OCI-LY1 (cell line): ENCODE data around the gene PDE3A.
"Not testable (repeated sequence)": the region's sequence is repeated elsewhere in the genome, so short reads cannot be mapped to it uniquely, and the experiment has no call there.

ENCODE experiments used
- H2AFZ ChIP-seq: fragments of 200-600 bp; sonication (generic), shearing (Covaris generic); 2 replicates; pipeline ENCODE4 v1.6.0; 2014; ENCODE audit warnings: antibody characterized with exemption, mild to moderate bottlenecking, low read length
- H3F3A ChIP-seq: fragments of 200-600 bp; sonication (generic), shearing (Covaris generic); 2 replicates; pipeline ENCODE4 v1.6.0; 2014; ENCODE audit warnings: mild to moderate bottlenecking, antibody characterized with exemption, low read length, moderate library complexity; ENCODE audit not compliant: insufficient read depth
- H3K27ac ChIP-seq: fragments of 200-600 bp; sonication (generic); 2 replicates; pipeline ENCODE4 v1.5.1; 2014; ENCODE audit warnings: low read length, mixed run types, mild to moderate bottlenecking, low read depth; ENCODE audit not compliant: poor library complexity, severe bottlenecking
- H3K27me3 ChIP-seq: fragments of 200-600 bp; sonication (generic); 2 replicates; pipeline ENCODE4 v1.6.0; 2014; ENCODE audit warnings: antibody characterized with exemption, mild to moderate bottlenecking, low read length, moderate library complexity; ENCODE audit not compliant: insufficient read depth
- H3K36me3 ChIP-seq: fragments of 200-600 bp; sonication (generic); 2 replicates; pipeline ENCODE4 v1.6.1; 2014; ENCODE audit warnings: mild to moderate bottlenecking, antibody characterized with exemption, low read length, moderate library complexity, mixed read lengths; ENCODE audit not compliant: insufficient read depth
- H3K4me1 ChIP-seq: fragments of 200-600 bp; sonication (generic); 2 replicates; pipeline ENCODE4 v1.5.1; 2014; ENCODE audit warnings: mild to moderate bottlenecking, low read length, moderate library complexity; ENCODE audit not compliant: insufficient read depth, severe bottlenecking
- H3K4me2 ChIP-seq: fragments of 200-600 bp; sonication (generic), shearing (Covaris generic); 2 replicates; pipeline ENCODE4 v1.6.1; 2014; ENCODE audit warnings: low read length
- H3K4me3 ChIP-seq: fragments of 200-600 bp; sonication (generic); 2 replicates; pipeline ENCODE4 v1.5.1; 2014; ENCODE audit warnings: low read length, low read depth, mild to moderate bottlenecking, mixed read lengths; ENCODE audit not compliant: poor library complexity, severe bottlenecking
- H3K79me2 ChIP-seq: fragments of 200-600 bp; shearing (Covaris generic); 2 replicates; pipeline ENCODE4 v1.6.1; 2016; ENCODE audit warnings: mixed run types, low read length, mixed read lengths; ENCODE audit not compliant: insufficient read depth
- H3K9ac ChIP-seq: fragments of 200-600 bp; sonication (generic), shearing (Covaris generic); 2 replicates; pipeline ENCODE4 v1.6.1; 2014; ENCODE audit warnings: mild to moderate bottlenecking, low read length, mixed read lengths
- H3K9me2 ChIP-seq: fragments of 200-600 bp; sonication (generic), shearing (Covaris generic); 2 replicates; pipeline ENCODE4 v1.6.1; 2014; ENCODE audit warnings: low read depth, mild to moderate bottlenecking, low read length, mixed read lengths
- H3K9me3 ChIP-seq: fragments of 200-600 bp; shearing (Covaris generic); 2 replicates; pipeline ENCODE4 v1.6.1; 2014; ENCODE audit warnings: low read length, mixed read lengths
- H4K20me1 ChIP-seq: fragments of 200-600 bp; sonication (generic), shearing (Covaris generic); 2 replicates; pipeline ENCODE4 v1.6.0; 2016; ENCODE audit warnings: mild to moderate bottlenecking, low read length; ENCODE audit not compliant: insufficient read depth
- CTCF ChIP-seq: fragments of 200-600 bp; sonication (generic), shearing (Covaris generic); IDR thresholded peaks from 2 replicates; pipeline ENCODE4 v1.5.1; 2017; ENCODE audit warnings: mild to moderate bottlenecking, antibody characterized with exemption, low read length, moderate library complexity, mixed read lengths
- EZH2 ChIP-seq: fragments of 200-600 bp; sonication (generic), shearing (Covaris generic); IDR thresholded peaks from 2 replicates; pipeline ENCODE4 v1.8.0; 2017; ENCODE audit warnings: borderline replicate concordance, mixed run types, mild to moderate bottlenecking, antibody characterized with exemption, low read length, moderate library complexity, mixed read lengths

Gene PDE3A

GRCh38 chr12:20602641-20603391 lies 234.5 kb downstream of the PDE3A start:
- H3K9me3 ChIP-seq = no peaks in the 10 kb centered on the region
- no peaks in the 10 kb centered on the region for H3F3A ChIP-seq
- H3K4me1 ChIP-seq = no peaks in the 10 kb centered on the region
- no peaks in the 10 kb centered on the region for H3K9me2 ChIP-seq
- no peaks in the 10 kb centered on the region for H3K27me3 ChIP-seq
- H3K9ac ChIP-seq = no peak overlapping the region
- no peak overlapping the region for H3K27ac ChIP-seq
- TF ChIP-seq CTCF (no peak), EZH2 (no peak)
- no peaks in the 10 kb centered on the region for H3K79me2 ChIP-seq
- no peaks in the 10 kb centered on the region for H4K20me1 ChIP-seq
- H3K4me3 ChIP-seq = no peak overlapping the region
- no peak overlapping the region for H2AFZ ChIP-seq
- H3K4me2 ChIP-seq = no peak overlapping the region
- no peaks in the 10 kb centered on the region for H3K36me3 ChIP-seq

- no peaks in the 10 kb centered on the region for H3K79me2 ChIP-seq
- H3K4me1 ChIP-seq = no peaks in the 10 kb centered on the region
- H3K9ac ChIP-seq = no peak overlapping the region
- H4K20me1 ChIP-seq = no peaks in the 10 kb centered on the region
- no peak for TF ChIP-seq EZH2
- no peak for TF ChIP-seq CTCF
- no peaks in the 10 kb centered on the region for H3K27me3 ChIP-seq
- H2AFZ ChIP-seq = no peak overlapping the region
- H3K4me3 ChIP-seq = no peak overlapping the region
- H3K9me2 ChIP-seq = no peaks in the 10 kb centered on the region
- H3K4me2 ChIP-seq = no peak overlapping the region
- no peaks in the 10 kb centered on the region for H3F3A ChIP-seq
- no peaks in the 10 kb centered on the region for H3K9me3 ChIP-seq
- no peaks in the 10 kb centered on the region for H3K36me3 ChIP-seq
- H3K27ac ChIP-seq = no peak overlapping the region
Observed at GRCh38 chr12:20604408-20605067, 236.2 kb downstream of the PDE3A start.

GRCh38 chr12:20615020-20615419 lies 246.7 kb downstream of the PDE3A start:
- H3K4me3 ChIP-seq, H3K27me3 ChIP-seq, H3K9ac ChIP-seq, H4K20me1 ChIP-seq, H3F3A ChIP-seq, H3K27ac ChIP-seq, H2AFZ ChIP-seq, H3K9me2 ChIP-seq, H3K4me1 ChIP-seq, H3K36me3 ChIP-seq, H3K9me3 ChIP-seq, H3K79me2 ChIP-seq, H3K4me2 ChIP-seq: not testable (repeated sequence)

GRCh38 chr12:20616093-20616492 lies 247.8 kb downstream of the PDE3A start:
- no peaks in the 10 kb centered on the region for H3K27me3 ChIP-seq
- no peaks in the 10 kb centered on the region for H3K4me1 ChIP-seq
- no peak overlapping the region for H2AFZ ChIP-seq
- H3K36me3 ChIP-seq = no peaks in the 10 kb centered on the region
- no peaks in the 10 kb centered on the region for H3K9me2 ChIP-seq
- no peak overlapping the region for H3K27ac ChIP-seq
- H3K4me3 ChIP-seq = no peak overlapping the region
- no peaks in the 10 kb centered on the region for H3F3A ChIP-seq
- no peak for TF ChIP-seq EZH2
- TF ChIP-seq CTCF = no peak
- H3K9ac ChIP-seq = no peak overlapping the region
- H3K79me2 ChIP-seq = no peaks in the 10 kb centered on the region
- no peaks in the 10 kb centered on the region for H3K9me3 ChIP-seq
- H3K4me2 ChIP-seq = no peak overlapping the region
- H4K20me1 ChIP-seq = no peaks in the 10 kb centered on the region
